ENCODE data around the gene GRB7.

DNA sequence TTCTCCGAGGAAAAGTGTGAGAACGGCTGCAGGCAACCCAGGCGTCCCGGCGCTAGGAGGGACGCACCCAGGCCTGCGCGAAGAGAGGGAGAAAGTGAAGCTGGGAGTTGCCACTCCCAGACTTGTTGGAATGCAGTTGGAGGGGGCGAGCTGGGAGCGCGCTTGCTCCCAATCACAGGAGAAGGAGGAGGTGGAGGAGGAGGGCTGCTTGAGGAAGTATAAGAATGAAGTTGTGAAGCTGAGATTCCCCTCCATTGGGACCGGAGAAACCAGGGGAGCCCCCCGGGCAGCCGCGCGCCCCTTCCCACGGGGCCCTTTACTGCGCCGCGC, 38.0 kb upstream of the GRB7 start, which contains the start of gene ERBB2:
- TF ChIP-seq, protein P1, sequence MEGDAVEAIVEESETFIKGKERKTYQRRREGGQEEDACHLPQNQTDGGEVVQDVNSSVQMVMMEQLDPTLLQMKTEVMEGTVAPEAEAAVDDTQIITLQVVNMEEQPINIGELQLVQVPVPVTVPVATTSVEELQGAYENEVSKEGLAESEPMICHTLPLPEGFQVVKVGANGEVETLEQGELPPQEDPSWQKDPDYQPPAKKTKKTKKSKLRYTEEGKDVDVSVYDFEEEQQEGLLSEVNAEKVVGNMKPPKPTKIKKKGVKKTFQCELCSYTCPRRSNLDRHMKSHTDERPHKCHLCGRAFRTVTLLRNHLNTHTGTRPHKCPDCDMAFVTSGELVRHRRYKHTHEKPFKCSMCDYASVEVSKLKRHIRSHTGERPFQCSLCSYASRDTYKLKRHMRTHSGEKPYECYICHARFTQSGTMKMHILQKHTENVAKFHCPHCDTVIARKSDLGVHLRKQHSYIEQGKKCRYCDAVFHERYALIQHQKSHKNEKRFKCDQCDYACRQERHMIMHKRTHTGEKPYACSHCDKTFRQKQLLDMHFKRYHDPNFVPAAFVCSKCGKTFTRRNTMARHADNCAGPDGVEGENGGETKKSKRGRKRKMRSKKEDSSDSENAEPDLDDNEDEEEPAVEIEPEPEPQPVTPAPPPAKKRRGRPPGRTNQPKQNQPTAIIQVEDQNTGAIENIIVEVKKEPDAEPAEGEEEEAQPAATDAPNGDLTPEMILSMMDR (IDR thresholded peaks at IDR 0.05) = no peak
- peak in 2 of 3 donors; percentile 19 to 81 for TF ChIP-seq POLR2AphosphoS5 (IDR thresholded peaks at IDR 0.05)
- TF ChIP-seq POLR2A (IDR thresholded peaks at IDR 0.05) = peak; percentile 55
